Testis (tissue), 3 donors: Measurements from ENCODE around the gene BLOC1S2. TPM values are rescaled to one million over a fixed set of nuclear protein-coding genes. Genes with fewer than 3 reads are reported as not detected.
"Not testable (repeated sequence)": the region's sequence is repeated elsewhere in the genome, so short reads cannot be mapped to it uniquely, and the experiment has no call there.

ENCODE experiments used
- DNase-seq: peaks from one replicate; pipeline ENCODE4 v3.0.0-alpha.2; 2019
- H3K27ac ChIP-seq, 2 donors: fragments of 200-600 bp; sonication (generic); one replicate each; pipeline ENCODE4 v1.5.1; 2019
- H3K27me3 ChIP-seq: fragments of 200-600 bp; sonication (generic); one replicate; pipeline ENCODE4 v1.5.1; 2019
- H3K36me3 ChIP-seq: fragments of 200-600 bp; sonication (generic); one replicate; pipeline ENCODE4 v1.5.1; 2017; ENCODE audit warnings: low read depth; ENCODE audit errors: missing control alignments
- H3K4me1 ChIP-seq: fragments of 200-600 bp; sonication (generic); one replicate; pipeline ENCODE4 v1.5.1; 2019
- H3K4me3 ChIP-seq, 2 donors: fragments of 200-600 bp; sonication (generic); one replicate each; pipeline ENCODE4 v1.5.1; 2017 to 2019
- H3K9me3 ChIP-seq: fragments of 200-600 bp; sonication (generic); one replicate; pipeline ENCODE4 v1.5.1; 2017
- POLR2A ChIP-seq: fragments of 450-650 bp; IDR thresholded peaks from one replicate; pipeline ENCODE4 v1.6.1; 2017; ENCODE audit warnings: antibody characterized with exemption, mild to moderate bottlenecking, moderate library complexity
- WGBS, 2 donors: methylation state at CpG; one replicate each; pipeline ENCODE4 v1.1.5; 2018; 5-methylcytosine and 5-hydroxymethylcytosine counted together
- intact Hi-C: fragments of 100-400 bp; cut with DNase I; formaldehyde crosslinking; loops from one replicate; pipeline ENCODE4 v1.15.1; 2023; ENCODE audit warnings: low total_unique reads
- polyA plus RNA-seq: library from polyadenylated mRNA; stranded (reverse); fragments of 350-450 nt; fragmentation: Illumina TruSeq; extraction: RNeasy Lipid Tissue Mini Kit (QIAGEN cat#74804); gene quantifications from one replicate; pipeline ENCODE4 v1.2.3, GENCODE V29; 2014; ENCODE audit warnings: low read depth, low replicate concordance; ENCODE audit not compliant: insufficient read depth
- total RNA-seq, 2 donors: library from RNA; depleted of rRNA; stranded (reverse); fragments of >200 nt; gene quantifications; one replicate each; pipeline ENCODE4 v1.2.3, GENCODE V29; 2016
- TF ChIP-seq, protein P1 (sequence below), 3 experiments: fragments of 450-650 bp in 2 of 3; fragments of 200-600 bp in 1 of 3; sonication (generic) in 1 of 3; IDR thresholded peaks; one replicate each; pipeline ENCODE4 v1.5.1; 2016 to 2019; ENCODE audit warnings: antibody characterized with exemption in 3 of 3, mild to moderate bottlenecking in 2 of 3, moderate library complexity in 1 of 3

Gene BLOC1S2
- total and polyA plus RNA-seq, 3 donors from 2014 or later, result 23.3 to 49.2 (median 35.5) TPM

- no peak overlapping the region for H3K27ac ChIP-seq
- no peaks in the 10 kb centered on the region for H3K27me3 ChIP-seq
- intact Hi-C loops, result no loop called here
- H3K36me3 ChIP-seq, result no peaks in the 10 kb centered on the region
- H3K4me1 ChIP-seq, result no peaks in the 10 kb centered on the region
- TF ChIP-seq, protein P1, sequence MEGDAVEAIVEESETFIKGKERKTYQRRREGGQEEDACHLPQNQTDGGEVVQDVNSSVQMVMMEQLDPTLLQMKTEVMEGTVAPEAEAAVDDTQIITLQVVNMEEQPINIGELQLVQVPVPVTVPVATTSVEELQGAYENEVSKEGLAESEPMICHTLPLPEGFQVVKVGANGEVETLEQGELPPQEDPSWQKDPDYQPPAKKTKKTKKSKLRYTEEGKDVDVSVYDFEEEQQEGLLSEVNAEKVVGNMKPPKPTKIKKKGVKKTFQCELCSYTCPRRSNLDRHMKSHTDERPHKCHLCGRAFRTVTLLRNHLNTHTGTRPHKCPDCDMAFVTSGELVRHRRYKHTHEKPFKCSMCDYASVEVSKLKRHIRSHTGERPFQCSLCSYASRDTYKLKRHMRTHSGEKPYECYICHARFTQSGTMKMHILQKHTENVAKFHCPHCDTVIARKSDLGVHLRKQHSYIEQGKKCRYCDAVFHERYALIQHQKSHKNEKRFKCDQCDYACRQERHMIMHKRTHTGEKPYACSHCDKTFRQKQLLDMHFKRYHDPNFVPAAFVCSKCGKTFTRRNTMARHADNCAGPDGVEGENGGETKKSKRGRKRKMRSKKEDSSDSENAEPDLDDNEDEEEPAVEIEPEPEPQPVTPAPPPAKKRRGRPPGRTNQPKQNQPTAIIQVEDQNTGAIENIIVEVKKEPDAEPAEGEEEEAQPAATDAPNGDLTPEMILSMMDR (IDR thresholded peaks at IDR 0.05), result no peak
- TF ChIP-seq POLR2A, result no peak
- no peaks in the 10 kb centered on the region for H3K9me3 ChIP-seq
- no peak overlapping the region for H3K4me3 ChIP-seq
- DNase-seq, result no peak
- WGBS, 2 donors, result 83 to 86% methylated on average over 3 of the region's 3 CpGs
Measured at GRCh38 chr10:100307684-100308083, 21.2 kb upstream of the BLOC1S2 start.

DNA sequence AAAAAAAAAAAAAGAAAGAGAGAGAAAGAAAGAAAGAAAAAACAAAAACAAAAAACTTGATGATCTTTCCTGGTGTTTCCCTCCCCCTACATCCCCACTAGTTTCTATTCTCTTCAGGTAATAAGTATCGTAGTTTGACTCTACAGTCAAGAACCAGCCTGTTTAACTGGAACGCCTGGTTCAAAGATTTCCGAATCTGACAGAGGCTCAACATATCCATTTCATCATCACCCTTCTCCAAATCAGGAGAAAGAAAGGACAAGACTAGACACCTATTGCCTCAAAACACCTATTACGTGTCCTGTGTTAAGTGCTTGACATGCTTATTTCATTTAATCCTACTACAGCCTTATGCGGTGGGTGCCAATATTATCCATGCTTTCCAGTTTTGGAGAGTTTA is 20.4 kb upstream of the BLOC1S2 start:
- no peaks in the 10 kb centered on the region for H3K27me3 ChIP-seq
- H3K9me3 ChIP-seq, result no peaks in the 10 kb centered on the region
- H3K4me3 ChIP-seq, result no peak overlapping the region
- TF ChIP-seq, protein P1 (IDR thresholded peaks at IDR 0.05), result no peak
- no peak for TF ChIP-seq POLR2A
- H3K27ac ChIP-seq, result no peak overlapping the region
- H3K4me1 ChIP-seq, result no peaks in the 10 kb centered on the region
- DNase-seq, result no peak
- WGBS, 2 donors, result 92 to 96% methylated on average over 5 of the region's 5 CpGs
- intact Hi-C loops, result no loop called here
- no peaks in the 10 kb centered on the region for H3K36me3 ChIP-seq

DNA sequence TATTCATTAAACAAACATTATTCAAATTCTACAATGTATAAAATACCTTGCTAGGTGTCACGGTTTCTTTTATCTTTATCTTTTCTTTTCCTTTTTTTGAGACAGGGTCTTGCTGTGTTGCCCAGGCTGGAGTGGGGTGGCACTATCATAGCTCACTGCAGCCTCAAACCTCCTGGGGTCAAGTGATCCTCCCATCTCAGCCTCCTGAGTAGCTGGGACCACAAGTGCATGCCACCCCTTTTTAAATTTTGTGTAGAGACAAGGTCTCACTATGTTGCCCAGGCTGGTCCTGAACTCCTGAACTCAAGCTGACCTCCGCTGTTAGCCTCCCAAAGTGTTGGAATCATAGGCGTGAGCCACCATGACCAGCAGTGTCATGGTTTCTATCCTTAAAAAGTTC is 17.9 kb upstream of the BLOC1S2 start:
- WGBS, 2 donors, result 89 to 90% methylated on average over 3 of the region's 3 CpGs
- H3K4me1 ChIP-seq, result no peaks in the 10 kb centered on the region
- no peak overlapping the region for H3K4me3 ChIP-seq
- intact Hi-C loops, result no loop called here
- H3K36me3 ChIP-seq, result no peaks in the 10 kb centered on the region
- H3K9me3 ChIP-seq, result no peaks in the 10 kb centered on the region
- no peaks in the 10 kb centered on the region for H3K27me3 ChIP-seq
- DNase-seq, result no peak
- H3K27ac ChIP-seq, result no peak overlapping the region
- TF ChIP-seq POLR2A, result no peak
- TF ChIP-seq, protein P1 (IDR thresholded peaks at IDR 0.05), result no peak

DNA sequence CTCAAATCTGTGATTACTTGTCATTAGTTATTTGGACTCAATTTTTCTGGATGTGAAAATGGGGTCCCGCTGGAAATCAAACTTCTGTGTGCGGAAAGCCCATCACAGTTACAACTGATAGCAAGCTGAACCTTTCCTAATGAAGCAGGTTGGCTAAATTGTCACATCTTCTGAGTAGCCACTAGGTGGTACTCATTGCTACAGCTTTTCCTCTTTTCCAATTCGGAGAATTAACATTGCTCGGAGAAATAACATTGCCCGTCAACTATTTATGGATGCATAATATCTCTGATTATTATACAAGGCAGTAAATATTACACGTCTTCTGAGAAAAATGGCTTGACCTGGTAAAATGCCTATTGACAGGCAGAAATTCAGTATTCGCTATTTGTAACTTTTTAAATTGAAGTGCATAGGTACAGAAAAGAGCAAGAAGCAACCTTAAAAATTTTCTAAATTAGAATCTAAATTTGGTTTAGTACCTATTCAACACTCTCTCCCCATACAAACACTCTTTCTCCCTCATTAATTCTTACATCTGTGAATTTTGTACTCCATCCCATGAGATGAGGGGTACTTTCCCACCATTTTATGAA is 17.3 kb upstream of the BLOC1S2 start:
- Histone ChIP-seq H3K36me3 (no peaks in the 10 kb centered on the region), H3K27ac (no peak overlapping the region), H3K9me3 (no peaks in the 10 kb centered on the region), H3K4me3 (no peak overlapping the region), H3K27me3 (no peaks in the 10 kb centered on the region), H3K4me1 (no peaks in the 10 kb centered on the region)
- intact Hi-C loops, result no loop called here
- no peak for DNase-seq
- TF ChIP-seq POLR2A, result no peak
- TF ChIP-seq, protein P1 (IDR thresholded peaks at IDR 0.05), result peak; percentile 28 to 58 (median 56)
- 37 to 41% methylated on average over 7 of the region's 7 CpGs for WGBS, 2 donors

DNA sequence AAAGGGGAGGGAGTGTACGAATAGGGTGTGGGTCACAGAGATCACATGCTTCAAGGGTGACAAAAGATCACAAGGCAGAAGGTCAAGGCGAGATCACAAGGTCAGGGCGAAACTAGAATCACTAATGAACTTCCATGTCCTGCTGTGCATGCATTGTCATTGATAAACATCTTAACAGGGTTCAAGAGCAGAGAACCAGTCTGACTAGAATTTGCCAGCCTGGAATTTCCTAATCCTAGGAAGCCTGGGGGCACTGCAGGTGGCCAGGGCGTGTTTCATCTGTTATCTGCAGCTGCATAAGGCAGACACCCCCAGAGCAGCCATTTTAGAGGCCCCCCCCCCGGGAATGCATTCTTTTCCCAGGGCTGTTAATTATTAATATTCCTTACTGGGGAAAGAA is 14.6 kb upstream of the BLOC1S2 start:
- H3K27me3 ChIP-seq, H3K36me3 ChIP-seq, H3K4me3 ChIP-seq, H3K27ac ChIP-seq, DNase-seq, H3K9me3 ChIP-seq, H3K4me1 ChIP-seq, intact Hi-C loops: not testable (repeated sequence)
- WGBS, 2 donors, result 65 to 80% methylated on average over 5 of the region's 5 CpGs
